Bronchial epithelial cell (primary cell): Measurements from ENCODE around the gene CRELD2. TPM values are rescaled to one million over a fixed set of nuclear protein-coding genes. Genes with fewer than 3 reads are reported as not detected.

Source experiments
- DNase-seq: peaks from one replicate; pipeline ENCODE4 v3.0.0-alpha.2; 2010; ENCODE audit warnings: low read depth
- FAIRE-seq: peaks from 2 replicates; lab custom pipeline; 2011; peaks lifted over from hg19 to GRCh38; lab: Jason Lieb, UNC
- H3K27me3 ChIP-seq: 2 replicates; pipeline ENCODE4 v1.5.1; 2011; ENCODE audit warnings: low read length; ENCODE audit not compliant: control insufficient read depth, insufficient read depth
- H3K36me3 ChIP-seq: 2 replicates; pipeline ENCODE4 v1.5.1; 2011; ENCODE audit warnings: low read length; ENCODE audit not compliant: control insufficient read depth, insufficient read depth
- H3K4me3 ChIP-seq: 2 replicates; pipeline ENCODE4 v1.5.1; 2011; ENCODE audit warnings: mild to moderate bottlenecking, low read depth, low read length, control low read depth
- total RNA-seq: library from RNA; depleted of rRNA; stranded (reverse); fragments of >200 nt; gene quantifications from 2 replicates; pipeline ENCODE4 v1.2.1, GENCODE V29; 2014
- TF ChIP-seq, protein P1 (sequence below): IDR thresholded peaks from 2 replicates; pipeline ENCODE4 v1.5.1; 2011; ENCODE audit warnings: mild to moderate bottlenecking, moderate library complexity, low read length, control low read depth, inconsistent platforms; ENCODE audit not compliant: insufficient read depth, severe bottlenecking

Gene CRELD2
- total RNA-seq, 1 donor from 2014 or later: 57.4 TPM

DNA sequence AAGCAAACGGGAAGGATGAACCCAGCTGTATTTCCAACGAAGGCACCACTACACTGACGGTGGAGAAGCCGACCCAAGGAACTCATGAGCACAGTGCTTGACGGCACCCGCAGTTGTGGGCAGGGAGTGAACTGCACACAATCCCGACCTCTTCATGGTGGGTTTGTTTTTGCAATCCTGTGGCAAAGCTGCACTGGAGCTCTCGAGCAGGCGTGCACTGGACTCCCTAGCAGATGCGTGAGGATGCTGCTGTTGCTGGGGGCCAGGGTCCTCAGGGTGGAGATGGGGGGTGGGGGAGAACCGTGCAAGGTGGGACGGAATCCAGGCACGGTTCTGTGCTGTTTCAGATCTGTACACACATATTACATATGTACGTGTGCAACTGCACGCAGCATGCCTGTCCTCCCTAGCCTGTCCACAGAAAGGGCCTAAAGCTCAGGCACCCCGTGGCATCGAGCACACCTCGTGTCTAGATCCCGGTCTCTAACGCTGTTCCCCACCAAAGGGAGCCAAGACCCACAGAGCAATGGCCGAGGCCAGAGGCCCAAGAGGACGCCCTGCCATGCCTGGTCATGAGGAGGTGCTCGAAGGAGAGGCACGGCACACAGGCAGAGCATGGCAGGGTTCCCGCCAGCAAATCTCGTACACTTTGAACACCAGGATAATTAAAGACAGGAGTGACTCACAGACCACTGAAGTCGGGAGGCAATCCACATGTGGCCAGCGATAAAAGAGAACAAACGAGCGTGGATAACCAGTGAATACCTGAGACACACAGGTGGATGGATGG is 17.8 kb upstream of the CRELD2 start:
- TF ChIP-seq, protein P1, sequence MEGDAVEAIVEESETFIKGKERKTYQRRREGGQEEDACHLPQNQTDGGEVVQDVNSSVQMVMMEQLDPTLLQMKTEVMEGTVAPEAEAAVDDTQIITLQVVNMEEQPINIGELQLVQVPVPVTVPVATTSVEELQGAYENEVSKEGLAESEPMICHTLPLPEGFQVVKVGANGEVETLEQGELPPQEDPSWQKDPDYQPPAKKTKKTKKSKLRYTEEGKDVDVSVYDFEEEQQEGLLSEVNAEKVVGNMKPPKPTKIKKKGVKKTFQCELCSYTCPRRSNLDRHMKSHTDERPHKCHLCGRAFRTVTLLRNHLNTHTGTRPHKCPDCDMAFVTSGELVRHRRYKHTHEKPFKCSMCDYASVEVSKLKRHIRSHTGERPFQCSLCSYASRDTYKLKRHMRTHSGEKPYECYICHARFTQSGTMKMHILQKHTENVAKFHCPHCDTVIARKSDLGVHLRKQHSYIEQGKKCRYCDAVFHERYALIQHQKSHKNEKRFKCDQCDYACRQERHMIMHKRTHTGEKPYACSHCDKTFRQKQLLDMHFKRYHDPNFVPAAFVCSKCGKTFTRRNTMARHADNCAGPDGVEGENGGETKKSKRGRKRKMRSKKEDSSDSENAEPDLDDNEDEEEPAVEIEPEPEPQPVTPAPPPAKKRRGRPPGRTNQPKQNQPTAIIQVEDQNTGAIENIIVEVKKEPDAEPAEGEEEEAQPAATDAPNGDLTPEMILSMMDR: no peak
- H3K4me3 ChIP-seq: no peak overlapping the region
- DNase-seq: no peak
- FAIRE-seq: peak; percentile 28
- H3K27me3 ChIP-seq: no peaks in the 10 kb centered on the region
- H3K36me3 ChIP-seq: peaks cover 4% of the 10 kb centered on the region

- DNase-seq (no peak), FAIRE-seq (no peak)
- TF ChIP-seq, protein P1: no peak
- H3K4me3 ChIP-seq: no peak overlapping the region
- H3K36me3 ChIP-seq: peaks cover 6% of the 10 kb centered on the region
- no peaks in the 10 kb centered on the region for H3K27me3 ChIP-seq
These were observed 17.0 kb upstream of the CRELD2 start for GRCh38 chr22:49901457-49901856.

- H3K4me3 ChIP-seq: no peak overlapping the region
- TF ChIP-seq, protein P1: no peak
- DNase-seq: no peak
- FAIRE-seq: no peak
- H3K36me3 ChIP-seq: peaks cover 12% of the 10 kb centered on the region
- H3K27me3 ChIP-seq: no peaks in the 10 kb centered on the region
These were observed 15.0 kb upstream of the CRELD2 start for GRCh38 chr22:49903322-49904039.

DNA sequence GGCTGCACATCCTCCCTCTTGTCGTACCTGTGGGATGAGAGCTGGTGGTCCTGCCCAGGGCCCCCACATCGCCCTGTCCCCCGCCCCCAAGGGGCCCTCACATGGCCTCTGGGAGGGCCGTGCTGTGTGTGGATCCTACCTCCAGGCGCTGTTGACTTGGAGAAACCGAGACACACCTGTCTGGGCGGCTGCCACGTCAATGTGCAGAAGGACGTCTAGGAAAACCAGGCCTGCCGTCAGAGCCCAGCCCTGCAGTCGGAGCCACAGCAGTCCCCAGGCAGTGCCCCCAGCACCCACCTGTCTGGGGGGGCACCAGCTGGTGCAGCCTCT is 14.4 kb upstream of the CRELD2 start:
- H3K27me3 ChIP-seq: no peaks in the 10 kb centered on the region
- FAIRE-seq (no peak), DNase-seq (no peak)
- TF ChIP-seq, protein P1: no peak
- peaks cover 14% of the 10 kb centered on the region for H3K36me3 ChIP-seq
- H3K4me3 ChIP-seq: no peak overlapping the region

GRCh38 chr22:49905465-49905864 is 13.0 kb upstream of the CRELD2 start:
- Histone ChIP-seq H3K36me3 (peaks cover 15% of the 10 kb centered on the region), H3K4me3 (no peak overlapping the region), H3K27me3 (no peaks in the 10 kb centered on the region)
- no peak for FAIRE-seq
- no peak for DNase-seq
- TF ChIP-seq, protein P1: no peak
